ENCODE measurements around the gene RNF167. TPM values are rescaled to one million over a fixed set of nuclear protein-coding genes. Genes with fewer than 3 reads are reported as not detected.

The RNF167 gene
- total RNA-seq, 4 donors from 2014 or later: 67.3 to 98.8 (median 85.9) TPM

DNA sequence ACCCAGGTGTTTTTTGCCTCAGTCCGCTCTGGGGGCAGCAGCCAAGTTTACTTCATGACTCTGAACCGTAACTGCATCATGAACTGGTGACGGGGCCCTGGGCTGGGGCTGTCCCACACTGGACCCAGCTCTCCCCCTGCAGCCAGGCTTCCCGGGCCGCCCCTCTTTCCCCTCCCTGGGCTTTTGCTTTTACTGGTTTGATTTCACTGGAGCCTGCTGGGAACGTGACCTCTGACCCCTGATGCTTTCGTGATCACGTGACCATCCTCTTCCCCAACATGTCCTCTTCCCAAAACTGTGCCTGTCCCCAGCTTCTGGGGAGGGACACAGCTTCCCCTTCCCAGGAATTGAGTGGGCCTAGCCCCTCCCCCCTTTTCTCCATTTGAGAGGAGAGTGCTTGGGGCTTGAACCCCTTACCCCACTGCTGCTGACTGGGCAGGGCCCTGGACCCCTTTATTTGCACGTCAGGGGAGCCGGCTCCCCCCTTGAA is 42.8 kb upstream of the RNF167 start:
- Histone ChIP-seq H3K4me3 (no peak overlapping the region), H3K9me3 (no peaks in the 10 kb centered on the region), H3K36me3 (peaks cover 0 to 55% of the 10 kb centered on the region in 2 donors), H3K27me3 (peaks cover 36% of the 10 kb centered on the region), H3K4me1 (peaks cover 0 to 35% (median 11%) of the 10 kb centered on the region in 3 donors), H3K27ac (no peak overlapping the region)
- ATAC-seq: no peak
- WGBS, 2 donors (ENCODE audit: low coverage in 1 of 2): 65 to 80% methylated on average over 1 to 8 of the region's 10 CpGs
- TF ChIP-seq POLR2AphosphoS5 (IDR thresholded peaks at IDR 0.05) (no peak), CTCF (IDR thresholded peaks at IDR 0.05) (no peak), POLR2A (IDR thresholded peaks at IDR 0.05) (no peak), EP300 (IDR thresholded peaks at IDR 0.05) (no peak)

DNA sequence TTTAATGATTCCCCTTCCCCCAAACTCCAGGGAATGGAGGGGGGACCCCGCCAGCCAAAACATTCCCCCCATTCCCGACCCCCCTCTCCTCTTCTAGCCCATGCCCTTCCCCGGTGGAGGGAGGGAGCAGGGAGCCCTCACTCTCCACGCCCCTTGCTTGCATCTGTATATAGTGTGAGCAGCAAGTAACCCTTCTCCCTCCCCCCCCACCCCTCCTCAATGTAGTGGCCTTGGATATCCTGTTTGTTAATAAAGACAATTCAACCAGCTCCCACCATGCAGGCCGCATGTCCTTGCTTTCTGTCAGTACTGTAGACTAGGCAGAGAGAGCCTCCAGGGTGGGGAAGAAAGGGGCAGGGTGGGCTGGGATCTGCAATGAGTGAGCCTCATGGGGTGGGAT is 42.3 kb upstream of the RNF167 start:
- H3K27ac ChIP-seq: no peak overlapping the region
- peaks cover 0 to 50% of the 10 kb centered on the region in 2 donors for H3K36me3 ChIP-seq
- 100% methylated on average over 1 of the region's 5 CpGs; no CpG with 5 or more reads in 1 of the 2 donors for WGBS, 2 donors (ENCODE audit: low coverage in 1 of 2)
- ATAC-seq: no peak
- no peak overlapping the region for H3K4me3 ChIP-seq
- no peak for TF ChIP-seq CTCF (IDR thresholded peaks at IDR 0.05)
- TF ChIP-seq POLR2A (IDR thresholded peaks at IDR 0.05): no peak
- no peak for TF ChIP-seq EP300 (IDR thresholded peaks at IDR 0.05)
- TF ChIP-seq POLR2AphosphoS5 (IDR thresholded peaks at IDR 0.05): no peak
- H3K9me3 ChIP-seq: no peaks in the 10 kb centered on the region
- H3K27me3 ChIP-seq: peaks cover 36% of the 10 kb centered on the region
- peaks cover 0 to 37% (median 11%) of the 10 kb centered on the region in 3 donors for H3K4me1 ChIP-seq

DNA sequence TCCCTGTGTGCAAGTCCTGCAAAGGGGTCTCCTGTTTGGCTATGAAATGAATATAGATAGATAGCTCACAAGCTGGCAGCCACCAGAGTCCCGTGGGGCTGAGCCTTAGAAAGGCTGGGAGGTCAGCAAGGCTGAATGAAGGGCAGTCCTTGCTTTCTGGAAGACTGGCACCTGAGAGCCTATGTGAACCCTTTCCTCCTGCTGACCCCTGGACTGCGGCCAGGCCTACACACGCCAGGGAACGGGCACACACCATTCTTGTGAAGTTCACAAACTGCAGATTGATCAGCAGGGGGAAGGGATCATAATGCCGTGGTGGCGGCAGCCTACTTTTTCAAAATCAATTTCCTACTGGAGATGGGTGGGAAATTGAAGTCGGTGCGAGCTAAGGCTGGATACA is 41.7 kb upstream of the RNF167 start:
- no peak overlapping the region for H3K4me3 ChIP-seq
- TF ChIP-seq EP300 (IDR thresholded peaks at IDR 0.05): no peak
- TF ChIP-seq POLR2AphosphoS5 (IDR thresholded peaks at IDR 0.05): no peak
- no peak for TF ChIP-seq CTCF (IDR thresholded peaks at IDR 0.05)
- no peak for TF ChIP-seq POLR2A (IDR thresholded peaks at IDR 0.05)
- no peak overlapping the region for H3K27ac ChIP-seq
- H3K27me3 ChIP-seq: peaks cover 36% of the 10 kb centered on the region
- 77 to 94% methylated on average over 2 to 3 of the region's 8 CpGs for WGBS, 2 donors (ENCODE audit: low coverage in 1 of 2)
- peaks cover 0 to 44% of the 10 kb centered on the region in 2 donors for H3K36me3 ChIP-seq
- peaks cover 0 to 37% (median 11%) of the 10 kb centered on the region in 3 donors for H3K4me1 ChIP-seq
- ATAC-seq: no peak
- no peaks in the 10 kb centered on the region for H3K9me3 ChIP-seq

DNA sequence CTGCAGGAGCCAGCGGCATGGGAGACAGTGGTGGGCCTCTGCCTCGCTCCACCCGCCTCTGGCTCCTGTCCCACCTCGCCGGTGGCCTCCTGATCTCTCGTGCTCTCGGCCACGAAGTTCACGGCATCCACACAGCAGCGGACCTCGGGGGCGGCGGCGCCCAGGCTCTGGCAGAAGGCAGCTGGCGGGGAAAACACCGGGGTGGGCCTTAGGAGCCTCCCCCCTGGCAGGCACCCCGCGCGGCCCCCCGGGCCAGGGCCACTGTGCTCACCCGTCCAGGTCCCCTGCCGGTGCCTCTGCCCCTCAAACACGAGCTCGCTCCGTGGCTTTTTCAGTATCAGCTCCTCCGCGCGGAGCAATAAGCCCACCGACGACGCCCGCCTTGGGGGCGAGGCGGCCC is 41.1 kb upstream of the RNF167 start:
- H3K27ac ChIP-seq: peak overlapping the region in 1 of 4 donors; percentile 24
- H3K27me3 ChIP-seq: peaks cover 39% of the 10 kb centered on the region
- TF ChIP-seq POLR2AphosphoS5 (IDR thresholded peaks at IDR 0.05) (no peak), EP300 (IDR thresholded peaks at IDR 0.05) (no peak), CTCF (IDR thresholded peaks at IDR 0.05) (no peak), POLR2A (IDR thresholded peaks at IDR 0.05) (no peak)
- WGBS, 2 donors (ENCODE audit: low coverage in 1 of 2): no CpG with 5 or more reads among the region's 34 CpGs
- no peaks in the 10 kb centered on the region for H3K9me3 ChIP-seq
- ATAC-seq: no peak
- peak overlapping the region; percentile 11 to 55 for H3K4me3 ChIP-seq
- H3K4me1 ChIP-seq: peaks cover 0 to 37% (median 11%) of the 10 kb centered on the region in 3 donors
- H3K36me3 ChIP-seq: peaks cover 0 to 38% of the 10 kb centered on the region in 2 donors

All from gastroesophageal sphincter (tissue), 4 donors.